Stimulated activated CD4-positive, alpha-beta T cell treated with anti-CD3 and anti-CD28 coated beads, Interleukin-12 subunit alpha, Interleukin-12 subunit beta, amount 100 ng/mL, for 24 hours (primary cell): Measurements from ENCODE around the gene CTNNA2.

Experiments
- DNase-seq, 2 experiments: peaks; one replicate each; pipeline ENCODE4 v3.0.0-alpha.2; 2020; ENCODE audit warnings: low read depth in 2 of 2

CTNNA2 gene

GRCh38 chr2:79935046-79935732 is 422.3 kb downstream of the CTNNA2 start:
- no peak for DNase-seq

- peak in 1 of 2 experiments; percentile 2 for DNase-seq
Observed at GRCh38 chr2:79935771-79936657, 423.2 kb downstream of the CTNNA2 start.

- DNase-seq: no peak
Observed at GRCh38 chr2:79936715-79937114, 423.9 kb downstream of the CTNNA2 start.

GRCh38 chr2:79938648-79939047 is 425.8 kb downstream of the CTNNA2 start:
- DNase-seq: no peak

- no peak for DNase-seq
Observed at GRCh38 chr2:79940364-79940763, 427.5 kb downstream of the CTNNA2 start.

GRCh38 chr2:79941179-79941578 is 428.3 kb downstream of the CTNNA2 start:
- DNase-seq: no peak

- DNase-seq: no peak
Observed at GRCh38 chr2:79944205-79944604, 431.4 kb downstream of the CTNNA2 start.

- DNase-seq: no peak
Observed at GRCh38 chr2:79945653-79946445, 433.0 kb downstream of the CTNNA2 start.

GRCh38 chr2:79947751-79948150 is 434.9 kb downstream of the CTNNA2 start:
- DNase-seq: no peak

GRCh38 chr2:79950526-79950925 is 437.7 kb downstream of the CTNNA2 start:
- no peak for DNase-seq

GRCh38 chr2:79952616-79953015 is 439.8 kb downstream of the CTNNA2 start:
- DNase-seq: no peak

GRCh38 chr2:79960035-79960434 is 447.2 kb downstream of the CTNNA2 start:
- no peak for DNase-seq

- no peak for DNase-seq
Observed at GRCh38 chr2:79960519-79960918, 447.7 kb downstream of the CTNNA2 start.

- no peak for DNase-seq
Observed at GRCh38 chr2:79964966-79965365, 452.1 kb downstream of the CTNNA2 start.

- no peak for DNase-seq
Observed at GRCh38 chr2:79966369-79966768, 453.5 kb downstream of the CTNNA2 start.

- DNase-seq: no peak
Observed at GRCh38 chr2:79966882-79967281, 454.0 kb downstream of the CTNNA2 start.

GRCh38 chr2:79971807-79972206 is 459.0 kb downstream of the CTNNA2 start:
- no peak for DNase-seq

- no peak for DNase-seq
Observed at GRCh38 chr2:79972661-79973060, 459.8 kb downstream of the CTNNA2 start.

GRCh38 chr2:79975791-79976565 is 463.1 kb downstream of the CTNNA2 start:
- no peak for DNase-seq

- no peak for DNase-seq
Observed at GRCh38 chr2:79977792-79978191, 464.9 kb downstream of the CTNNA2 start.

- no peak for DNase-seq
Observed at GRCh38 chr2:79980116-79980515, 467.3 kb downstream of the CTNNA2 start.
